Raji (cell line): ENCODE results near the gene RIGI.

Source experiments
- POLR2A ChIP-seq: IDR thresholded peaks from 2 replicates; pipeline ENCODE4 v1.6.1; 2011; ENCODE audit warnings: low read depth, low read length, control low read depth; ENCODE audit not compliant: insufficient read depth

The RIGI gene

GRCh38 chr9:32487981-32488380 is 38.0 kb downstream of the RIGI start:
- TF ChIP-seq POLR2A: no peak

- TF ChIP-seq POLR2A: no peak
Measured at GRCh38 chr9:32486839-32487562, 39.0 kb downstream of the RIGI start.

- TF ChIP-seq POLR2A: no peak
Measured at GRCh38 chr9:32483343-32483742, 42.7 kb downstream of the RIGI start.
